ENCODE results near the gene PDXDC1.
"Not testable (repeated sequence)": the region's sequence is repeated elsewhere in the genome, so short reads cannot be mapped to it uniquely, and the experiment has no call there.

- not testable (repeated sequence) for TF ChIP-seq CTCF (IDR thresholded peaks at IDR 0.05); ZFX (IDR thresholded peaks at IDR 0.05; ENCODE audit: borderline replicate concordance)
Measured at GRCh38 chr16:15076161-15076560, 101.3 kb downstream of the PDXDC1 start.
